Hematopoietic multipotent progenitor cell treated with erythropoietin and hydrocortisone succinate and interleukin-3 and kit ligand, for 4 days (in vitro differentiated cells): ENCODE results near the gene SKAP1.

Experiments used
- DNase-seq: peaks from one replicate; pipeline ENCODE4 v3.0.0-alpha.2; 2015

SKAP1 gene

GRCh38 chr17:48101012-48101720 is 328.8 kb downstream of the SKAP1 start, which contains the start of gene CBX1:
TSS of gene CBX1 (minus strand) at chr17:48101478. CDS start at chr17:48077004, 24,474 bp downstream.
- DNase-seq = peak; percentile 98

- no peak for DNase-seq
These were observed 329.4 kb downstream of the SKAP1 start for GRCh38 chr17:48100591-48101011.

- no peak for DNase-seq
These were observed 329.9 kb downstream of the SKAP1 start for GRCh38 chr17:48100160-48100559.

GRCh38 chr17:48095611-48096010 is 334.4 kb downstream of the SKAP1 start:
- no peak for DNase-seq

- no peak for DNase-seq
These were observed 336.5 kb downstream of the SKAP1 start for GRCh38 chr17:48093341-48094045.

GRCh38 chr17:48084932-48085331 is 345.1 kb downstream of the SKAP1 start:
- DNase-seq = no peak
